Loucy (cell line): ENCODE measurements around the gene TMEM187.

ENCODE experiments used
- H2AFZ ChIP-seq: fragments of 200-600 bp; sonication (generic); 2 replicates; pipeline ENCODE4 v1.6.0; 2016; ENCODE audit warnings: antibody characterized with exemption, mild to moderate bottlenecking, low read length, moderate library complexity
- H3F3A ChIP-seq: fragments of 200-600 bp; 2 replicates; pipeline ENCODE4 v1.6.0; 2016; ENCODE audit warnings: antibody characterized with exemption, low read depth, mild to moderate bottlenecking
- H3K27me3 ChIP-seq: fragments of 200-600 bp; sonication (generic); 2 replicates; pipeline ENCODE4 v1.6.1; 2014; ENCODE audit warnings: low read length, mild to moderate bottlenecking; ENCODE audit not compliant: insufficient read depth, poor library complexity, severe bottlenecking
- H3K36me3 ChIP-seq: fragments of 200-600 bp; sonication (generic); 2 replicates; pipeline ENCODE4 v1.6.1; 2016; ENCODE audit warnings: low read length; ENCODE audit not compliant: insufficient read depth
- H3K4me1 ChIP-seq: fragments of 200-600 bp; sonication (generic); 2 replicates; pipeline ENCODE4 v1.5.1; 2014; ENCODE audit warnings: low read length, mild to moderate bottlenecking; ENCODE audit not compliant: insufficient read depth, poor library complexity, severe bottlenecking
- H3K4me2 ChIP-seq: fragments of 200-600 bp; sonication (generic); 2 replicates; pipeline ENCODE4 v1.6.0; 2014; ENCODE audit warnings: antibody characterized with exemption, low read length, low read depth, mild to moderate bottlenecking; ENCODE audit not compliant: poor library complexity, severe bottlenecking
- H3K4me3 ChIP-seq: fragments of 200-600 bp; sonication (generic); 2 replicates; pipeline ENCODE4 v1.5.1; 2014; ENCODE audit warnings: low read length, mild to moderate bottlenecking, mixed read lengths; ENCODE audit not compliant: poor library complexity, severe bottlenecking
- H3K79me2 ChIP-seq: fragments of 200-600 bp; sonication (generic); 2 replicates; pipeline ENCODE4 v1.6.1; 2014; ENCODE audit warnings: low read length; ENCODE audit not compliant: insufficient read depth
- H3K9ac ChIP-seq: fragments of 200-600 bp; sonication (generic); 2 replicates; pipeline ENCODE4 v1.6.0; 2014; ENCODE audit warnings: mild to moderate bottlenecking, low read depth, low read length, moderate library complexity; ENCODE audit not compliant: poor library complexity, severe bottlenecking
- H3K9me2 ChIP-seq: fragments of 200-600 bp; sonication (generic); replicated peaks from 2 replicates; pipeline ENCODE4 v1.6.1; 2016; ENCODE audit warnings: low read depth, low read length, mixed read lengths
- H3K9me3 ChIP-seq: fragments of 200-600 bp; sonication (generic); 2 replicates; pipeline ENCODE4 v1.6.1; 2014; ENCODE audit warnings: mild to moderate bottlenecking, antibody characterized with exemption, low read length, low read depth; ENCODE audit not compliant: insufficient read depth
- H4K20me1 ChIP-seq: fragments of 200-600 bp; sonication (generic); 2 replicates; pipeline ENCODE4 v1.6.0; 2014; ENCODE audit warnings: antibody characterized with exemption, low read length, mild to moderate bottlenecking; ENCODE audit not compliant: insufficient read depth, poor library complexity, severe bottlenecking
- EZH2phosphoT487 ChIP-seq: fragments of 200-600 bp; IDR thresholded peaks from 2 replicates; pipeline ENCODE4 v1.6.1; 2018; ENCODE audit warnings: antibody characterized with exemption, mild to moderate bottlenecking, moderate library complexity, borderline replicate concordance
- TF ChIP-seq, protein P1 (sequence below): fragments of 200-600 bp; sonication (generic); conservative IDR thresholded peaks from 2 replicates; pipeline ENCODE4 v1.5.1; 2014; ENCODE audit warnings: mild to moderate bottlenecking, antibody characterized with exemption, low read length

The TMEM187 gene

GRCh38 chrX:154002215-154002719 is 29.7 kb downstream of the TMEM187 start:
- no peak for TF ChIP-seq EZH2phosphoT487
- TF ChIP-seq, protein P1, sequence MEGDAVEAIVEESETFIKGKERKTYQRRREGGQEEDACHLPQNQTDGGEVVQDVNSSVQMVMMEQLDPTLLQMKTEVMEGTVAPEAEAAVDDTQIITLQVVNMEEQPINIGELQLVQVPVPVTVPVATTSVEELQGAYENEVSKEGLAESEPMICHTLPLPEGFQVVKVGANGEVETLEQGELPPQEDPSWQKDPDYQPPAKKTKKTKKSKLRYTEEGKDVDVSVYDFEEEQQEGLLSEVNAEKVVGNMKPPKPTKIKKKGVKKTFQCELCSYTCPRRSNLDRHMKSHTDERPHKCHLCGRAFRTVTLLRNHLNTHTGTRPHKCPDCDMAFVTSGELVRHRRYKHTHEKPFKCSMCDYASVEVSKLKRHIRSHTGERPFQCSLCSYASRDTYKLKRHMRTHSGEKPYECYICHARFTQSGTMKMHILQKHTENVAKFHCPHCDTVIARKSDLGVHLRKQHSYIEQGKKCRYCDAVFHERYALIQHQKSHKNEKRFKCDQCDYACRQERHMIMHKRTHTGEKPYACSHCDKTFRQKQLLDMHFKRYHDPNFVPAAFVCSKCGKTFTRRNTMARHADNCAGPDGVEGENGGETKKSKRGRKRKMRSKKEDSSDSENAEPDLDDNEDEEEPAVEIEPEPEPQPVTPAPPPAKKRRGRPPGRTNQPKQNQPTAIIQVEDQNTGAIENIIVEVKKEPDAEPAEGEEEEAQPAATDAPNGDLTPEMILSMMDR, result no peak
- peak overlapping the region; percentile 34 for H3K4me3 ChIP-seq
- peaks cover 21% of the 10 kb centered on the region for H3K4me1 ChIP-seq
- H3K36me3 ChIP-seq, result no peaks in the 10 kb centered on the region
- no peak overlapping the region for H2AFZ ChIP-seq
- H3K4me2 ChIP-seq, result peak overlapping the region; percentile 79
- H3K9me3 ChIP-seq, result no peaks in the 10 kb centered on the region
- H4K20me1 ChIP-seq, result no peaks in the 10 kb centered on the region
- peak overlapping the region; percentile 66 for H3K9ac ChIP-seq
- no peaks in the 10 kb centered on the region for H3K27me3 ChIP-seq
- no peaks in the 10 kb centered on the region for H3K79me2 ChIP-seq
- no peaks in the 10 kb centered on the region for H3F3A ChIP-seq
- no peaks in the 10 kb centered on the region for H3K9me2 ChIP-seq

- Histone ChIP-seq H3K27me3 (no peaks in the 10 kb centered on the region), H2AFZ (no peak overlapping the region), H3K9me2 (no peaks in the 10 kb centered on the region), H3K4me2 (no peak overlapping the region), H3K36me3 (no peaks in the 10 kb centered on the region), H4K20me1 (no peaks in the 10 kb centered on the region), H3K4me1 (peaks cover 21% of the 10 kb centered on the region), H3K79me2 (no peaks in the 10 kb centered on the region), H3K9me3 (no peaks in the 10 kb centered on the region), H3K9ac (no peak overlapping the region), H3K4me3 (no peak overlapping the region), H3F3A (no peaks in the 10 kb centered on the region)
- TF ChIP-seq EZH2phosphoT487, result no peak
- TF ChIP-seq, protein P1, result no peak
Measured at GRCh38 chrX:154004315-154004714, 31.8 kb downstream of the TMEM187 start.

GRCh38 chrX:154006947-154007346 is 34.4 kb downstream of the TMEM187 start:
- Histone ChIP-seq H4K20me1 (no peaks in the 10 kb centered on the region), H3K36me3 (no peaks in the 10 kb centered on the region), H3K9ac (no peak overlapping the region), H3K4me2 (no peak overlapping the region), H3K9me3 (no peaks in the 10 kb centered on the region), H3K27me3 (no peaks in the 10 kb centered on the region), H2AFZ (no peak overlapping the region), H3K9me2 (no peaks in the 10 kb centered on the region), H3F3A (no peaks in the 10 kb centered on the region), H3K4me3 (no peak overlapping the region), H3K4me1 (peaks cover 15% of the 10 kb centered on the region), H3K79me2 (no peaks in the 10 kb centered on the region)
- no peak for TF ChIP-seq EZH2phosphoT487
- TF ChIP-seq, protein P1, result no peak
